ENCODE results near the gene GLI2.

DNA sequence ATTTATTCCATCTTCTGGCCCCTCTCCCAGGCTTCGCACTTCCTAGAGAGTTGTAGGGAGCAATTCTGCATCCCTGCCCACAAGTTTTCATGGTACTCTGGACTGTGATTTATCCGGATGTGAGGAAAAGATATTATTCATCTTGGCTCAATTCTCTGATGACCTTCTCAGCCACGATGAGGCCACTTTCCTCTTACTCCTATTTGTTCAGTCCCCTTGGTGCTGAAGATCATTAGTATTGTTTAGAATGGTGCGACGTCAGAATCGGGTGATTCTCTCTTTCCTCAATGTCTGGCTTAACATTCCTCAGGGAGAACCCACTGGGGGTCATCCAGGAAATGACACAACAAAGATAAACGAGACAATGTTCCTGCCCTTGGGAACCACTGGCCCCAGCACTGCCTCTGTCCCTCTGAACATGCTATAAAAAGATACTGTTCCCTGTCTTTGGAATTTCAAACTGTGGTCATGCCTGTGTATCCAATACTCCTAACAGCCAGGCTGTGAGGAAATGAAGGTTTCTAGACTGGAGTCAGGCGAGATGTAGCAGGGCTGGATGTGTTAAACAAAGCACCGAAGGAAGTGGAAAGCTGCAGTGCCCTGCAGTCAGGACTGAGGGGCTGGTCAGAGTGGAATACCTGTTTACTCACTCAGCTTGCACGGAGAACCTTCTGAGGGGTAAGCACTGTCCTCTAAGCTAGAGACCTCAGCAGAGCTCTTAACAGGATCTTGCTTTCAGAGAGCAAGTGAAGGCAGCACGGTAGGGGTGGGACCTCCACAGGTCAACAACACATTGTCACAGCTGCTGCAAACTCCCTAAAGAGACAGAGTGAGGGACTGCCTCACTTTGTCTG is 12.9 kb upstream of the GLI2 start:
- TF ChIP-seq, protein P1, sequence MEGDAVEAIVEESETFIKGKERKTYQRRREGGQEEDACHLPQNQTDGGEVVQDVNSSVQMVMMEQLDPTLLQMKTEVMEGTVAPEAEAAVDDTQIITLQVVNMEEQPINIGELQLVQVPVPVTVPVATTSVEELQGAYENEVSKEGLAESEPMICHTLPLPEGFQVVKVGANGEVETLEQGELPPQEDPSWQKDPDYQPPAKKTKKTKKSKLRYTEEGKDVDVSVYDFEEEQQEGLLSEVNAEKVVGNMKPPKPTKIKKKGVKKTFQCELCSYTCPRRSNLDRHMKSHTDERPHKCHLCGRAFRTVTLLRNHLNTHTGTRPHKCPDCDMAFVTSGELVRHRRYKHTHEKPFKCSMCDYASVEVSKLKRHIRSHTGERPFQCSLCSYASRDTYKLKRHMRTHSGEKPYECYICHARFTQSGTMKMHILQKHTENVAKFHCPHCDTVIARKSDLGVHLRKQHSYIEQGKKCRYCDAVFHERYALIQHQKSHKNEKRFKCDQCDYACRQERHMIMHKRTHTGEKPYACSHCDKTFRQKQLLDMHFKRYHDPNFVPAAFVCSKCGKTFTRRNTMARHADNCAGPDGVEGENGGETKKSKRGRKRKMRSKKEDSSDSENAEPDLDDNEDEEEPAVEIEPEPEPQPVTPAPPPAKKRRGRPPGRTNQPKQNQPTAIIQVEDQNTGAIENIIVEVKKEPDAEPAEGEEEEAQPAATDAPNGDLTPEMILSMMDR (IDR thresholded peaks at IDR 0.05) = no peak
- TF ChIP-seq EP300 (IDR thresholded peaks at IDR 0.05) (no peak), POLR2A (IDR thresholded peaks at IDR 0.05; ENCODE audit: low read depth) (no peak)
